ENCODE measurements around the gene PGBD5.

Gene PGBD5

DNA sequence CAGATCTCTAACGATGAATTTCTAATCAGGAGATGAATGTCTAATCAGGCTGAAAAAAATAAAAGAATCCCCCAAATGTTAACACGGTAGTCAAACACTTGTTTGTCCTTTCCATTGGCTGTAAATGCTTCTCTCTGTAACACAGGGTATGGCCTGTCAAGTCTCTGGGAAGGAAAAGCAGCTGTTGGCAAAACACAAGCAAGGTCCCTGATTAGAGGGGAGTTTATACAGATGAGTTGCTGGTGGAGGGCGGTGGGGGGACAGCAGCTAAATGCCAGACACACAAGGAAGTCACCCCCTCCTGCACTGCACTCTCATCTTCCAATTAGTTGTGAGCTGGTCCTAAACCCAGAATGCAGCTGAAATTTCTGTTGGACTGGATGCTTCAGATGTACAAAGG lies 51.0 kb downstream of the PGBD5 start:
- peaks cover 5% of the 10 kb centered on the region; the same call in 1 of the 2 replicates for H3K36me3 ChIP-seq (ENCODE audit: insufficient read depth, low read length)
- H3K4me3 ChIP-seq (ENCODE audit: low read length) = no peak overlapping the region
- H3K9me3 ChIP-seq (ENCODE audit: insufficient read depth, low read depth, low read length) = peaks cover 10% of the 10 kb centered on the region; the same call in 1 of the 2 replicates
- no peaks in the 10 kb centered on the region for H3K27me3 ChIP-seq (ENCODE audit: insufficient read depth, low read length)
- H3K9ac ChIP-seq (ENCODE audit: low read depth, low read length) = no peak overlapping the region
- H3K27ac ChIP-seq (ENCODE audit: low read depth, low read length) = no peak overlapping the region
- H3K4me1 ChIP-seq (ENCODE audit: insufficient read depth, low read length) = peaks cover 7% of the 10 kb centered on the region; the same call in 1 of the 2 replicates
- 72% methylated on average over 3 of the region's 3 CpGs for WGBS

DNA sequence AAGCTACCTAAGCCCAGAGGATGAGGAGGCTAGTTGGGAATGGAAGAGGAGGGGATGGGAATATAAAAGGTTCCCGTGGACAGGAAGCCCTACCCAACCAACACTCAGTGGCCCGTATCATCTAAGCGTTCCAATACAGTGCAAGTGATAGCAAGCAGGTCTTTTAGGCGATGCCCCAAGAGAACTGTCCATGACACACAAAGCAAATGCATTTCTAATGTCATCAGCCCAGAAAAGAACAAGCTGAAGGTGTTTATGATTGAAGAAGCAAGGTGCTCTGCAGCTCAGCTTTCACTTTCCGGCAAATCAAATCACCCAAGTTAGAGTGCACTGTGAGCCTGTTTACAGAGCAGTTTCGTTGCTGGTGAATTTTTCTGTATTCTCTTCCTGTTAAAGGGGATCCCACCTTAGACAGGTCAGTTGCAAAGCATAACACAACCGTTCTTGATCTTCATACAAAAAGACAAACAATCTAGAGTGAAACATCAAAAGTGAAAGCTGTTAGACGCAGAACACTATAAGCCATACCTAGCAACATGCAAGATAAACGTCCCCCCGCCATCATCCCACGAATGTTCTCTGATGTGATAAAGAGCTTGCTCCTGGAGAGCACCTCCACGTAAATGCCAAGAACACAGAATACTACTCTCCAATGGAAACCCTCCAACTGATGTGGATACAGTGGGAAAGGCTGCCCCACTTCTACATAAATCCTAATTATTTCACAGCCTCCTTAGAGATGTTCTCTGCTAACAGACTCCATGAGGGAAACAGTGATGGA lies 54.0 kb downstream of the PGBD5 start:
- Histone ChIP-seq H3K4me3 (ENCODE audit: low read length) (no peak overlapping the region), H3K36me3 (ENCODE audit: insufficient read depth, low read length) (peaks cover 1% of the 10 kb centered on the region; the same call in 1 of the 2 replicates), H3K9ac (ENCODE audit: low read depth, low read length) (no peak overlapping the region), H3K4me1 (ENCODE audit: insufficient read depth, low read length) (peaks cover 5% of the 10 kb centered on the region; the same call in 1 of the 2 replicates), H3K27ac (ENCODE audit: low read depth, low read length) (no peak overlapping the region), H3K27me3 (ENCODE audit: insufficient read depth, low read length) (no peaks in the 10 kb centered on the region), H3K9me3 (ENCODE audit: insufficient read depth, low read depth, low read length) (no peaks in the 10 kb centered on the region)
- 95% methylated on average over 12 of the region's 12 CpGs for WGBS

- Histone ChIP-seq H3K9me3 (ENCODE audit: insufficient read depth, low read depth, low read length) (no peaks in the 10 kb centered on the region), H3K9ac (ENCODE audit: low read depth, low read length) (no peak overlapping the region), H3K27me3 (ENCODE audit: insufficient read depth, low read length) (no peaks in the 10 kb centered on the region), H3K4me1 (ENCODE audit: insufficient read depth, low read length) (peaks cover 5% of the 10 kb centered on the region; the same call in 1 of the 2 replicates), H3K27ac (ENCODE audit: low read depth, low read length) (no peak overlapping the region), H3K36me3 (ENCODE audit: insufficient read depth, low read length) (no peaks in the 10 kb centered on the region), H3K4me3 (ENCODE audit: low read length) (no peak overlapping the region)
- WGBS = 89% methylated on average over 10 of the region's 10 CpGs
Measured at GRCh38 chr1:230370109-230370508, 56.0 kb downstream of the PGBD5 start.

DNA sequence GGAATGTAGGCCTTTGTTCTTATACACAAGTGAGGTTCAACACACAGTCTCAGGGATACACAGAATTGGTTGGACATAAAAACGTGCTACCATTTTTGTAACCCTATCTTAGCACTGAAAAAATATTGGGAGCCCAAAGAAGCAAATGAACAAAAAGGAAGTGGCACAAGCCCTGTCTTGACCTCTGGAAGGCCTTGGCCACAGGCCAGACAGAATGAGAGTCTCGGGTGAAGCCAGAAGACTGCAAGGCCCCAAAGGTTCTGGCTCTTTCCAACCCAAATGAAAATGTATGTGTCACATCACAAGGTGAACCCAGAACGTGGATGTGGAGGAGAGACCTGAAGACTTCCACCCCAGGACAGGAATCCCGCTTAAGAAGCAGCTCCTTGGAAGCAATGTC lies 57.3 kb downstream of the PGBD5 start:
- Histone ChIP-seq H3K36me3 (ENCODE audit: insufficient read depth, low read length) (no peaks in the 10 kb centered on the region), H3K27me3 (ENCODE audit: insufficient read depth, low read length) (no peaks in the 10 kb centered on the region), H3K9me3 (ENCODE audit: insufficient read depth, low read depth, low read length) (no peaks in the 10 kb centered on the region), H3K9ac (ENCODE audit: low read depth, low read length) (no peak overlapping the region), H3K4me1 (ENCODE audit: insufficient read depth, low read length) (no peaks in the 10 kb centered on the region), H3K4me3 (ENCODE audit: low read length) (no peak overlapping the region), H3K27ac (ENCODE audit: low read depth, low read length) (no peak overlapping the region)
- WGBS = 68% methylated on average over 4 of the region's 4 CpGs

GRCh38 chr1:230368363-230368762 lies 57.8 kb downstream of the PGBD5 start:
- no peaks in the 10 kb centered on the region for H3K36me3 ChIP-seq (ENCODE audit: insufficient read depth, low read length)
- no peak overlapping the region for H3K4me3 ChIP-seq (ENCODE audit: low read length)
- no peak overlapping the region for H3K9ac ChIP-seq (ENCODE audit: low read depth, low read length)
- WGBS = 75% methylated on average over 5 of the region's 5 CpGs
- no peaks in the 10 kb centered on the region for H3K9me3 ChIP-seq (ENCODE audit: insufficient read depth, low read depth, low read length)
- H3K27ac ChIP-seq (ENCODE audit: low read depth, low read length) = no peak overlapping the region
- H3K4me1 ChIP-seq (ENCODE audit: insufficient read depth, low read length) = no peaks in the 10 kb centered on the region
- no peaks in the 10 kb centered on the region for H3K27me3 ChIP-seq (ENCODE audit: insufficient read depth, low read length)

DNA sequence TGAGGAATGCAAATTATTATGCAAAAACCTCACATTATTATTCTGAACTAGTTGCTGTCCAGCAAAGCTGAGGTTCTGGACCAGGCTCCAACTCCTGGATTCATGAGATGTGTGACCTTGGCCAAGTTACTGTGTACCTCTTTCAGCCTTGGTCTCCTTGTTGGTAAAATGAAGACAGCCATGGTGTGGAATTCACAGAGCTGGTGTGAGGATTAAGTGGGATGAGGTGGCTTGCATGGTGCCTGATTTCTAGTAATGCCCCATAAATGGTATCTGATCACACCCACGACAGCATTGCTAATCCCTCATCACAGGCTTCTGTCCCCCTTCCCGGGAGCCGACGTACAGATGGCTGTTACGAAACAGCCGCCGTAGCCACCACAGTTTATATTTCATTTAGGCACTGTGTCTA lies 59.6 kb downstream of the PGBD5 start:
- Histone ChIP-seq H3K4me3 (ENCODE audit: low read length) (no peak overlapping the region), H3K27ac (ENCODE audit: low read depth, low read length) (no peak overlapping the region), H3K9ac (ENCODE audit: low read depth, low read length) (no peak overlapping the region), H3K27me3 (ENCODE audit: insufficient read depth, low read length) (no peaks in the 10 kb centered on the region), H3K4me1 (ENCODE audit: insufficient read depth, low read length) (no peaks in the 10 kb centered on the region), H3K36me3 (ENCODE audit: insufficient read depth, low read length) (no peaks in the 10 kb centered on the region), H3K9me3 (ENCODE audit: insufficient read depth, low read depth, low read length) (no peaks in the 10 kb centered on the region)
- WGBS = 87% methylated on average over 7 of the region's 7 CpGs

DNA sequence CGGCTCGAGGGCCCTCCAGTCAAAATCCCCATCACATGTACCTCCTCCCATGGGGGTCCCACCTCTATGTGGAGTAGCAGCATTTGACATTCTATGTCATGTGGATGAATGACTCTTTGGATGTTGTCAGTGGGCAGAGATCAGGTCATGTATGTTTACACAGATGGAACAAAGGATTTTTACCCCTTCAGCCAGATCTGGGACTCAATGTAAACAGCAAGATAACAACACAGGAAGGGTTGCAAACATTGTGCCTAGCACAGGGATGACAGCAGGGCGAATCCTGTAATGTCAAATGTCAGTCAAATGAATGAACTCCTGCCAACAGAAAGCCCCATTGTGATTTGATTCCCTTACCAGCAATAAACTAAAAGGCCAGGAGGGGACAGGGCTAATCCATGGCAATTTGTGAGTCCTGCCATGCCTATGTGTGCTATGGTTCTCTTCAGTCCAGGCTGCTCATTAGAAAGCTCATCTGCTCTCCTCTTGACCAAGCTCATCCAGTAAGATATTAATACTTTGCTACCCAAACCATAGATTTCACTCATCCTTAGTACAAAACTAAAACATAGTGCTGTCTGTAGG lies 60.3 kb downstream of the PGBD5 start:
- Histone ChIP-seq H3K4me3 (ENCODE audit: low read length) (no peak overlapping the region), H3K36me3 (ENCODE audit: insufficient read depth, low read length) (no peaks in the 10 kb centered on the region), H3K27ac (ENCODE audit: low read depth, low read length) (no peak overlapping the region), H3K4me1 (ENCODE audit: insufficient read depth, low read length) (no peaks in the 10 kb centered on the region), H3K9ac (ENCODE audit: low read depth, low read length) (no peak overlapping the region), H3K27me3 (ENCODE audit: insufficient read depth, low read length) (no peaks in the 10 kb centered on the region), H3K9me3 (ENCODE audit: insufficient read depth, low read depth, low read length) (no peaks in the 10 kb centered on the region)
- WGBS = 94% methylated on average over 3 of the region's 3 CpGs

DNA sequence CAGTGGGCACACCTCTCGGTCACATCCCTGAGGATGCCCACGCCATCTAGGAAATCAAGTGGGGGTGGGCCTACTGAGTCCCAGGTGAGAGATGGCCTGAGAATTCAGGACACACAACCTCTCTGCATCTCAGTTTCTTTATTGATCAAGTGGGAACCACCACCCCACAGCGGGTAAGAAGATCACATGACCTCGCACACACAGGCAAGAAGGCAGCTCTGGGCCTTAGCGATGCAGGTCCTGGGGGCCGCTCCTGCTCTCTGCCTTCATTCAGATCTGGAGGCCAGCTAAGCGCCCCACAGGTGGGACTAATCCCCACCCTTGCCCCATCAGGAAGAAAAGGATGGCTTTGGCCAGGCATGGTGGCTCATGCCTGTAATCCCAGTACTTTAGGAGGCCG lies 63.2 kb downstream of the PGBD5 start:
- Histone ChIP-seq H3K9me3 (ENCODE audit: insufficient read depth, low read depth, low read length) (no peaks in the 10 kb centered on the region), H3K9ac (ENCODE audit: low read depth, low read length) (no peak overlapping the region), H3K27me3 (ENCODE audit: insufficient read depth, low read length) (no peaks in the 10 kb centered on the region), H3K36me3 (ENCODE audit: insufficient read depth, low read length) (no peaks in the 10 kb centered on the region), H3K27ac (ENCODE audit: low read depth, low read length) (no peak overlapping the region), H3K4me3 (ENCODE audit: low read length) (no peak overlapping the region), H3K4me1 (ENCODE audit: insufficient read depth, low read length) (no peaks in the 10 kb centered on the region)
- WGBS = 92% methylated on average over 8 of the region's 8 CpGs

- Histone ChIP-seq H3K36me3 (ENCODE audit: insufficient read depth, low read length) (no peaks in the 10 kb centered on the region), H3K27me3 (ENCODE audit: insufficient read depth, low read length) (no peaks in the 10 kb centered on the region), H3K9ac (ENCODE audit: low read depth, low read length) (no peak overlapping the region), H3K4me3 (ENCODE audit: low read length) (no peak overlapping the region), H3K27ac (ENCODE audit: low read depth, low read length) (no peak overlapping the region), H3K9me3 (ENCODE audit: insufficient read depth, low read depth, low read length) (no peaks in the 10 kb centered on the region), H3K4me1 (ENCODE audit: insufficient read depth, low read length) (no peaks in the 10 kb centered on the region)
- WGBS = 94% methylated on average over 10 of the region's 10 CpGs
Measured at GRCh38 chr1:230361941-230362340, 64.2 kb downstream of the PGBD5 start.

DNA sequence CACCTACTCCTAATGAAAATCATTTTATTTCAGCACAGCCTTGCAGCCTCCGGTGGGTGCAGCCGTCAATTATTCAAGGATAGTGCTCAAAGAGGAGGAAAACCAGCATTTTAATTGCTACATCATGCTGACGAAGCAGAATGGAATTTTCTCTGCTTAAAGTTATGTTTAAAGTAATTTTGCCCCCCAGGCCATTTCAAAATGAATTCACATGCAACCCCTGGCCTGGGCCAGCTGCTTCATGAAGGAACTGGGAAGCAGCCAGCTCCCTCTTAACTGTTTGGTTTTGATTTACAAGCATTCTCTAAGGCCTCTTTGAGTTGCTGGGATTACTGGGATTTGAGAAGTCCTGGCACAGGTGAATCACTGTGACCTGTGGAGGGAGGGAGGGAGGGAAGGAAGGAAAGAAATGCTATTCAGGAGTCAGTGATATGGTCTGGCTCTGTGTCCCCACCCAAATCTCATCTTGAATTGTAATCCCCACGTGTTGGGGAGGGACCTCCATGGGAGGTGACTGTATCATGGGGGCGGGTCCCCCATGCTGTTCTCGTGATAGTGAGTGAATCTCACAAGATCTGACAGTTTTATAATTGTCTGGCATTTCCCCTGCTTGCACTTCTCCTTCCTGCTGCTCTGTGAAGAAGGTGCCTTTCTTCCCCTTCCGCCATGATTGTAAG lies 66.0 kb downstream of the PGBD5 start:
- no peak overlapping the region for H3K9ac ChIP-seq (ENCODE audit: low read depth, low read length)
- WGBS = 89% methylated on average over 7 of the region's 7 CpGs
- no peaks in the 10 kb centered on the region for H3K9me3 ChIP-seq (ENCODE audit: insufficient read depth, low read depth, low read length)
- H3K27ac ChIP-seq (ENCODE audit: low read depth, low read length) = no peak overlapping the region
- H3K27me3 ChIP-seq (ENCODE audit: insufficient read depth, low read length) = no peaks in the 10 kb centered on the region
- H3K4me3 ChIP-seq (ENCODE audit: low read length) = no peak overlapping the region
- no peaks in the 10 kb centered on the region for H3K4me1 ChIP-seq (ENCODE audit: insufficient read depth, low read length)
- H3K36me3 ChIP-seq (ENCODE audit: insufficient read depth, low read length) = peaks cover 12% of the 10 kb centered on the region
